ENCODE measurements around the gene KIRREL3.

DNA sequence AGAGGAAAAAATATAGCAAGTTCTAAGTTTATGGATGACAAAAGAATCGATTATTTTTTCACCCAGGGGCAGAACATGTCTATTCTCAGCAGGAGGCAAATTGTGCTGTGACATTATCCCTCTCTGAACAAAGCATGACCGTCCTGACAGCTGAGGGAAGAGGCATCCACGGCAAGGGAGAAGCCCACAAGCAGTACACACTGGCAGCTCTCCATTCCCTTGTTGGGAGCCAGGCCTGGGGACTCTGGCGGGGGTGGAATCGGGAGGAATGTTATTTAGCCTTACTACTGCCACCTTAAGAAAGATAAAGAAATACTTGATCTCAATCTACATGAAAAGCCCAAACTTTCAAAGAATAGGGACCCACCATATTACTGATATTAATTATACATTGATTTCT, 3.4 kb downstream of the KIRREL3 start:
- TF ChIP-seq POLR2A (IDR thresholded peaks at IDR 0.05; ENCODE audit: low read depth, low read length) (no peak), POLR2AphosphoS5 (IDR thresholded peaks at IDR 0.05; ENCODE audit: low read depth, low read length) (no peak), TAF1 (IDR thresholded peaks at IDR 0.05; ENCODE audit: low read depth, low read length) (no peak), PAX5 (IDR thresholded peaks at IDR 0.05; ENCODE audit: insufficient read depth, low read length, severe bottlenecking) (no peak), POU2F2 (IDR thresholded peaks at IDR 0.05; ENCODE audit: low read depth, low read length) (no peak), SPI1 (IDR thresholded peaks at IDR 0.05; ENCODE audit: low read depth, low read length) (no peak)
